Testis (tissue), 2 donors: ENCODE measurements around the gene LRRC8C.

Experiments used
- POLR2A ChIP-seq: fragments of 450-650 bp; IDR thresholded peaks from one replicate; pipeline ENCODE4 v1.6.1; 2017; ENCODE audit warnings: antibody characterized with exemption, mild to moderate bottlenecking, moderate library complexity
- TF ChIP-seq, protein P1 (sequence below), 3 experiments: fragments of 450-650 bp in 2 of 3; fragments of 200-600 bp in 1 of 3; sonication (generic) in 1 of 3; IDR thresholded peaks; one replicate each; pipeline ENCODE4 v1.5.1; 2016 to 2019; ENCODE audit warnings: antibody characterized with exemption in 3 of 3, mild to moderate bottlenecking in 2 of 3, moderate library complexity in 1 of 3

DNA sequence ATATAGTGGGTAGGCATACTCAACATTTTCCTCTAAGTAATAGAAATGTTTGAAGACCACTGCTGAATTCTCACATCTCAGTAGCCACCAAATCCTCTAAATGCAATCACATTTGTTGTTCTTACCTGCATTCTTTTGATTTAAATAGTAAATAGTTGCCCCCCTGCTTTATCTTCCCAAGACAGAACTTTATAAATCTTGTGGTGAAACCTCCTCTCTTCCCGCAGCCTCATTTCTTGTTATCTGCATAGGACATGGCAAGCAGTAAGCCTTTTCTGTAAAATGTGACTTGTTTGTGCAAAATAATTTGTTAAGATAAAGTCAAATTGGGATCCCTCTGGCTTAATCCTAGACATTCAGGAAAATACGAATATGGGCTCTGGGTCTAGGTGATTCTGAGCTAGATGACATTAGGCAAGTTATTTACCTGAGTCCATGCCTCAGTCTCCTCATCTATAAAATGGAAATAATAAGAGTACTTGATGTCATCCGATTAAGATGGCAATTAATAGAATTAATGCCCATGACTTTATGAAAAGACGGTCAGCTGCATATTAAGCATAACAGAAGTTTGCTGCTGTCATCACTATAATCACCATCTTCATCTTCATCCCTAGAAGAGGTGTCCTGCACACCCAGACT is 77.7 kb downstream of the LRRC8C start:
- TF ChIP-seq POLR2A, result no peak
- TF ChIP-seq, protein P1, sequence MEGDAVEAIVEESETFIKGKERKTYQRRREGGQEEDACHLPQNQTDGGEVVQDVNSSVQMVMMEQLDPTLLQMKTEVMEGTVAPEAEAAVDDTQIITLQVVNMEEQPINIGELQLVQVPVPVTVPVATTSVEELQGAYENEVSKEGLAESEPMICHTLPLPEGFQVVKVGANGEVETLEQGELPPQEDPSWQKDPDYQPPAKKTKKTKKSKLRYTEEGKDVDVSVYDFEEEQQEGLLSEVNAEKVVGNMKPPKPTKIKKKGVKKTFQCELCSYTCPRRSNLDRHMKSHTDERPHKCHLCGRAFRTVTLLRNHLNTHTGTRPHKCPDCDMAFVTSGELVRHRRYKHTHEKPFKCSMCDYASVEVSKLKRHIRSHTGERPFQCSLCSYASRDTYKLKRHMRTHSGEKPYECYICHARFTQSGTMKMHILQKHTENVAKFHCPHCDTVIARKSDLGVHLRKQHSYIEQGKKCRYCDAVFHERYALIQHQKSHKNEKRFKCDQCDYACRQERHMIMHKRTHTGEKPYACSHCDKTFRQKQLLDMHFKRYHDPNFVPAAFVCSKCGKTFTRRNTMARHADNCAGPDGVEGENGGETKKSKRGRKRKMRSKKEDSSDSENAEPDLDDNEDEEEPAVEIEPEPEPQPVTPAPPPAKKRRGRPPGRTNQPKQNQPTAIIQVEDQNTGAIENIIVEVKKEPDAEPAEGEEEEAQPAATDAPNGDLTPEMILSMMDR (IDR thresholded peaks at IDR 0.05), result no peak
